ENCODE data around the gene BAD. TPM values are rescaled to one million over a fixed set of nuclear protein-coding genes. Genes with fewer than 3 reads are reported as not detected.

Gene BAD
- total RNA-seq, result 55.6 and 65.6 TPM in 2 replicates

DNA sequence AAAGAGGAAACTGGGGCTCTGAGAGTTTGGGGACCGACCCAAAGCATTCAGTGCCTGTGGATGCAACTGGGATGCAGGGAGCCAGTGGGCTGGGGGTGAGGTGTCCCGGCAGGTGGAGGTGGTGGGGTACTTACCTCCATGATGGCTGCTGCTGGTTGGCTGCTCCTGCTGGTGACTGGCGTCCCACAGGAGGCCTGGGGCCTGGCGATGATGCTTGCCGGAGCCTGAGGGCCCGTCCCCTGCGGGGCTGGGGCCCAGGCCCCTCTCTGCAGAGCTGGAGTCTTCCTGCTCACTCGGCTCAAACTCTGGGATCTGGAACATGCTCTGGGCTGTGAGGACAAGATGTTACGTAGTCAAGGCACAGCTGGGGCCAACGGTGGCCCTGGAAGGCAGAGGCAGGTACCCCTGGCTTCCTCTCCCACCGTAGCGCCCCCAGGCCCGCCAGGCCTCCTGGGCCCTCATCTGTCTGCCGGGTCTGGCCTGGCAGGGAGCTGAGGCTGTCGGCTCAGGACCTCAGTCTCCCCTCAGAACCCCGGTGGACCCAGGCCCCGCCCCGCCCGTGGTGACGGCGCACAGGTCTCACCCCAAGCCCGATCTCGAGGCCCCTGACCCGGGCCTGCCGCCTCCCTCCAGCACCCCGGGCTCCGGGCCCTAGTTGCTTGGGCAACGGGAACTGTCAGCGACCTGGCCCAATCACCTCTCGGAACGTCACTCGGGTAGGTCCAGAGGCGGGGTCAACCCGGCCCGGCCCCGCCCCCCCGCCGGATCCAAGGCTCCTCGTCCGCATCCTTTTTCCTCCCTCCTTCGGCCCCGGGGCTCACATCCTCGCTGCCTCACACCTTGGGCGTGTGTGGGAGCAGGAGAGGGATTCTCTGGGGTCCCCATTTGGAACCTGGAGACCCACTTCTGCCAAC, at the start of gene BAD:
BAD (minus strand) TSS at position 618 of the 914 bp plus-strand sequence; CDS start at position 321, 297 bp downstream.

DNA sequence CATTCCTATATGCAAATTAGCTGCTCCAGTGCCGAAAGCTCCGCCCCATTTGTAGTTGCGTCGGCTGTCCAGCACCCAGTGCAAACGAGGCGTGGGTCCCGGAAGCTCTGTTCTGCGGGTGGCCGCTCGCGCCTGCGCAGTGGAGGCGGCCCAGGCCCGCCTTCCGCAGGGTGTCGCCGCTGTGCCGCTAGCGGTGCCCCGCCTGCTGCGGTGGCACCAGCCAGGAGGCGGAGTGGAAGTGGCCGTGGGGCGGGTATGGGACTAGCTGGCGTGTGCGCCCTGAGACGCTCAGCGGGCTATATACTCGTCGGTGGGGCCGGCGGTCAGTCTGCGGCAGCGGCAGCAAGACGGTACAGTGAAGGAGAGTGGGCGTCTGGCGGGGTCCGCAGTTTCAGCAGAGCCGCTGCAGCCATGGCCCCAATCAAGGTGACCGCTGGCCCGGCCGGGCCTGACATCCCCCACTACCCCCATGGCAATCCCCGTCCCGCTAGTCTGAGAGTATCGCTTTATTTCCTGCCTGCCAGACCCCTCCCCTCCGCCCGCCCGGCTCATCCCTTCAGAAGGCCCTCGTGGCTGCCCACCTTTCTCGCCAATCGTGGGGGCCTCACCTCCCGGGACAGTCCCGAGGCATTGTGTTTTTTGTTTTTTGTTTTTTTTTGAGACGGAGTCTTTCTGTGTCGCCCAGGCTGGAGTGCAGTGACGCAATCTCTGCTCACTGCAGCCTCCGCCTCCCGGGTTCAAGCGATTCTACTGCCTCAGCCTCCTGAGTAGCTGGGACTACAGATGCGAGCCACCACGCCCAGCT, 33.7 kb upstream of the BAD start, which contains the start of gene PRDX5:
PRDX5 (plus strand) TSS at position 161 of the 805 bp plus-strand sequence; CDS start at position 256, 95 bp downstream.

GRCh38 chr11:64317325-64317960, 33.0 kb upstream of the BAD start, which contains the start of gene TRMT112:
Gene TRMT112 (minus strand): TSS chr11:64317559. CDS start chr11:64317526, 33 bp downstream.

DNA sequence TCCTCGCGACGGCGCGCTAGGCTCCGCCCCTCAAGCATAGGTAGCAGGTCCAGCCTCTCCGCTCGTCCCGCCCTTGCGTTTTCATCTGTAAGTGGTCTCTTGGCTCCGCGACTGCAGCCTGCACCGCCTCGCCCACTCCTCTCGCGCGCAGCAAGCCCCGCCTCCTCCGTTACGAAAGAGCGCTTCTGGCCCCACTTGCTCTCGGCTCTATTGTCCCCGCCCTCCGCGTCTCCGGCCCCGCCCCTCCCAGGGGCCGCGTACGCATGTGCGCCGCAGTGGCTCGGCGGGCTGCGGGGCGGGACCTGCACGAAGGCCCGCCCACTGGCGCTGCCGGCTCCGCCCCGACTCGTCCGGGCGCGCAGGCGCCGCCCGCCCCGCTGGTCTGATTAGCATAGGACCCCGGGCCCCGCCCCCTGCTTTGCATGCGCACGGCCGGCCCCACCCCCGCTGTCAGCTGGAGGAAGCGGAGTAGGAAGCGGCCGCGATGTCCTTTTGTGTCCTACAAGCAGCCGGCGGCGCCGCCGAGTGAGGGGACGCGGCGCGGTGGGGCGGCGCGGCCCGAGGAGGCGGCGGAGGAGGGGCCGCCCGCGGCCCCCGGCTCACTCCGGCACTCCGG, 20.7 kb upstream of the BAD start, which contains the start of gene ESRRA:
ESRRA (plus strand) TSS at position 450 of the 616 bp plus-strand sequence. CDS start 1,656 bp downstream, outside the sequence.

DNA sequence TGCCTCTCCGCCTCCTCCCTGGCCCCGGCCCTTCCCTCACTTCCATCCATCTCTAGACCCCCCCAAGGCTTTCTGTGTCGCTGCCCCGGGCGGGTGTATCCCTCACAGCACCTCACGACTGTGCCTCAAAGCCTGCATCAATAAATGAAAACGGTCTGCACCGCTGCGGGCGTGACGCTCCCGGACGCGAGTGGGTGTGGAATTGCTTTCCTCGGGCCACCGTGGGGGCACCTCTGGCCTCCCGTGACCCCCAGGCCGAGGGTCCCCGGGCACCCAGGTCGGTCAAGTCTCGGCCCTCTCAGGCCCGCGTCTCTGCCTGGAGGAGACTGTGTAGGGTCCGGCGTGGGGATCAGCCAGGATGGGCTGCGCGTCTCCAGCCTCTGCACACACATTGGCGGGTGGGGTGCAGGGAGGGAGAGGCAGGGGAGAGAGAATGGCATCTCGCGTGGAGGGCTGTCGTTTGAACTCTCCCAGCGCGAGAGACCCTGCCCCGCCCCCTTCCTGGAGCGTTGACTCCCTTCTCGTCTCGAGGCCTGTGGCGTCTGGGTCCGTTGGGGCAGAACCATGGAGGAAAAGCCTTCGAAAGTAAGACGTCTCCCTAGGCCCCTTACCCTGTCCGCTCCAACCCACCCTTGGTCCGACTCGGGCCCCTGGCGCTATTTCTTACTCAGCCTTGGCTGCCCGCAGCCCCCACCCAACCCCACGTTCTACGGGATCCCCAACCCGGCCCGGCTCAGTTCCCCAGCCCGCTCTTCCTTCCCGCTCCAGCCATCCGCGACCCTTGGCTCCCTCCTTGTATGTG, 15.6 kb upstream of the BAD start, which contains the start of gene CATSPERZ:
CATSPERZ (plus strand) TSS at position 512 of the 802 bp plus-strand sequence; CDS start at position 565, 53 bp downstream.

DNA sequence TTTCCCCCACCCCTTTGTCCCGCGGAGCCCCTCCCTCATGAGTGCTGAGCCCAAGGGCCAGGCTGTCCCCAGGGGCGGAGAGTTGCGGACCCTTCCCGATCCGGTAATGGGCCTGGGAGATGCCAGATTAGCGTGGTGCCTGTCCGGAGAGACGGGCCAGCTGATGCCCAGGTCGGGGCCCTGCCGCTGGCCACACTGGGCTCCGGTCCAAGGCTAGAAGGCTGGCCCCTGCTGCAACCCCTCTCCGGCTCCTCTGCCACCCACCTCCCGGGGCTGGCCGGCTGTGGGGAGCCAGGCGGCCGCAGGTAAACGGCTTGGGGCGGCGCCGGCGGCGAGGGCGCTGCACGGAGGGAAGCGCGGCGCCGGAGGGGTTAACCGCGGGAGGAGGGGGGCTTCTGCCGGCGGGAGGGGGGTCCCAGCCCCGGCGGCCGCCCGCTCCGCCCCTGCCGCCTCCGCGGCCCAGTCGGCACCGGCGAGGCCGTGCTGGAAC, 6.8 kb upstream of the BAD start, which contains the start of gene KCNK4:
KCNK4 (plus strand) TSS at position 41 of the 490 bp plus-strand sequence. CDS start 1,717 bp downstream, outside the sequence.

GRCh38 chr11:64284962-64285884, 758 bp upstream of the BAD start, which contains the start of gene GPR137:
Gene GPR137 (plus strand): TSS chr11:64285848. CDS start chr11:64286525, 677 bp downstream.

DNA sequence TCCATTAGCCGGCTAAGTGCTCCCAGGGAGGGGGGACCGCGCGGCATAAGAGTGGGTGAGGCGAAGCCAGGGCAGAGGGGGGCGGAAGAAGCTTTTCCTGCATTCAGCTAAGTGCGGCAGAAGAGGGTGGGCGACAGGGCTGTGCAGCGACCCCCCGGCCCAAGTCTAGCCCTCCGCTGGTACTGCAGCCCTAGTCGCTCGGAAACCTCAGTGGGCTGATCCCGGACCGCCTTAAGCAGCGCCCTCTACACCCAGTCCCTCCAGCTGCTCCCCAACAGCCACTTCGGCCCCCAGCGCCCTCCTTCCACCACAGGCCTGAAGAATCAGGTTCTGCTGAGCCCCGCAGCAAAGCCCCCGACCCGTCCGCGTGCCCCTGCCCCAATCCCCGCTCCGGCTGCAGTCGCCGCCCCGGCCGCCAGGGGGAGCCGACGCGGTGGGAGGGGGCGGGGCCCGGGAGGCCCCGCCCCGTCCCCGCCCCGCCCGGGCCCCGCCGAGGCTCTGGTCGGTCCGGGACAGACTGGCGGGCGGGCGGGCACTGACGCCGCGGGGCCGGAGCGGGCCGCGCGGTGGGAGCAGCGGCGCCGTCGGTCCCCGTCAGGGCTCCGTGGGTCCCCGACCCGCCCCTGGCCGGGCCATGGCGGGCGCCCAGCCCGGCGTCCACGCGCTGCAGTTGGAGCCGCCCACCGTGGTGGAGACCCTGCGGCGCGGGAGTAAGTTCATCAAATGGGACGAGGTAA, 33.3 kb downstream of the BAD start, which contains the start of gene PLCB3:
PLCB3 (plus strand) TSS at position 515 of the 737 bp plus-strand sequence; CDS start at position 635, 120 bp downstream.

DNA sequence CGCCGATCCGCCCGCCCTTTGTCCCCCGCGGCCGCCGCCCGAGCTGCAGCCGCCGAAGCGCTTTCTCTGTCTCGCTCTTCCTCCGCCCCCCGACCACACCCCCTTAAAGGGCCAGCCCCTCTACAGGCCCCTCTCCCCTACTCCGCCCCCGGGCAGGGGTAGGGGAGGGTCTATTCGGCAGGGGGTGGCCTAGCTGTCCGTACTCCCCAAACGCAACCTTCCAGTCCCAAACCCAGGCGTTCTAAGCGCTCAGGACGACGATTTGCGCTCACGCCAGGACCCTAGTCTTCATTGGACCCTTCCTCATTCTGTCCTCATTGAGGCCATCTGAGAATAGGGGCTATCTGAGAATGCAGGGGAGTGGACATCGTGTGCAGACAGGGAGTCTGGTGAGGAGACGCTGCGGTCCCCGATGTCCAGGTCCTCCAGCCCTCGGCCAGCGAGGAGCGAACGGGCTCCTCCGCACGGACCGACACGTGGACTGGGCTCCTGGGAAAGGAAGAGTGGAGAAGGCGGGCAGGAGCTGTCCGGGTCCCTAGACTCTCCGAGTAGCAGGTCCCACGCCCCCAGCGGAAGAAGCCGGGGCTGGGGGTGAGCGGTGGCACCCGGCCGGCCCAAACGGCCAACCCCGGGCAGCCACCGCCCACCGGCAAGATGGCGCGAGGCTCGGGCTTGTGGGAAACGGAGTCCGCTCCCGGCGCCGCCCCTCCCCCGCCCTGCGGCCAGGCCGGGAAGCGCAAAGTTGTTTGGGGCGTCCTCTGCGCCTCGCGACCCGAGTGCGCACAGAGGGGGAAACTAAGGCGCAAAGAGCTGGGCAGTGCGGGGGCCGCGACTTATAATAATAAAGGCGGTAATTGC, 37.4 kb downstream of the BAD start, which contains the start of gene PPP1R14B:
PPP1R14B (minus strand) TSS at position 73 of the 858 bp plus-strand sequence. CDS start 270 bp downstream, outside the sequence.

DNA sequence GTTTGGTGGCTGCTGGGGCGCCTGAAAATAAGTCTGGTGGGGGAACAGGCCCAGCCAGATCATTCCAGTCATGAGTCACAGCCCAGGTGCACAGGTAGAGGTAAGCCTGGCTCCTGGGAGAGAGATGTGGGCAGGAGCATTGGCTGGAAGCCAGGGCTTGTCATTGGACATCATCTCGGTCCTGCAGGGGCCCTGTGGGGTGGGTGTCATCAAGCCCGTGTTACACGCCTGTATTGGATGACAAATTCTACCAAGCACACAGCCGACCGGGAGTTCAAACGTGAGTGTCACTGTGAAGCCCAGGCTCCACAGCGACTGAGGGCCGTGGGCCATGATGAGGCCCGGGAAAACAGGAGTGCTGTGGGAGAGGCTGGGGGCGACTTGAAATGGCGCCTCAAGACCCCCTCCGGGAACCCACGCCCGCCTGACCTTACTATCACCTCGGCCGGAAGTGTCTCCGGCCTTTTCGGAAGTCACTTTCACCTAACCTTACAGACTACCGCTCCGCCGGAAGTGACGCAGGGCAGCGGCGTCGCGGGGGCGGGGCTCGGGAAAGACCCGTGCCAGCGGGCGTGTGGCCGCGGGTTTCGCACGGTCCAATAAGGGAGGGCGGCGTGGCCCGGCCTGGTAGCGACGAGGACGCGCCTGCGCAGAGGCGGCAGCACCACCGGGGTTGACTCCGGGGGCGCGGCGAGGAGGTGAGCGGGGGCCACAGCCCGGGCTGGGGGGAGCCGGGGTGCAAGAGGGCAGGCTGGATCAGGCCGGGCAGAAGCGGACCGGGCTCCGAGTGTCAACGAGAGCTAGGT, 43.8 kb downstream of the BAD start, which contains the start of gene FKBP2:
FKBP2 (plus strand) TSS at position 661 of the 806 bp plus-strand sequence. CDS start 1,293 bp downstream, outside the sequence.

DNA sequence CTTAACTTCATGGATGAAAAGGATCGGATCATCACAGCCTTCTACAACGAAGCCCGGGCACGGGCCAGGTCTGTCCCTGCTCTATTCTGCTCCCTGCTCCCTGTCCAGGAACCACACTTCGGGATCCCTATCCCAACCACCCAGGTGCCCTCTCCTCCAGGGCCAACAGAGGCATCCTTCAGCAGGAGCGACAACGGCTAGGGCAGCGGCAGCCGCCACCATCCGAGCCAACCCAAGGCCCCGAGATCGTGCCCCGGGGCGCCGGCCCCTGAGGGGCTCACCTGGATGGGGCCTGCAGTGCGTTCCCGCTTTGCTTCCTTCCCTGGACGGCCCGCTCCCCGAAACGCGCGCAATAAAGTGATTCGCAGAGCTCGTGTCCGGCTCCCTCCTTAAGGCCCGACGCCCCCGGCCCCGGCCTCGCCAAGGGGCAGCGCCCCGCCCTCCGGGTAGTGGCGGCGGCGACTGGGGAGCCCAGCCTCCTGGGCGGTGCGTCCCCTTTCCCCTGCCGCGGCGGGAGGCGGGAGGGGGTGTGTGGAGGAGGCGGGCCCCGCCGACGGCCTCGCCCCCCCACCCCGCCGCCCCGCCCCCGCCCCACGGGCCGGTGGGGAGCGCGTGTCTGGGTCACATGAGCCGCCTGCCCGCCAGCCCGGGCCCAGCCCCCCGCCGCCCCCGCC, 50.4 kb downstream of the BAD start, which contains the start of gene VEGFB:
VEGFB (plus strand) TSS at position 672 of the 674 bp plus-strand sequence. CDS start 250 bp downstream, outside the sequence.

DNA sequence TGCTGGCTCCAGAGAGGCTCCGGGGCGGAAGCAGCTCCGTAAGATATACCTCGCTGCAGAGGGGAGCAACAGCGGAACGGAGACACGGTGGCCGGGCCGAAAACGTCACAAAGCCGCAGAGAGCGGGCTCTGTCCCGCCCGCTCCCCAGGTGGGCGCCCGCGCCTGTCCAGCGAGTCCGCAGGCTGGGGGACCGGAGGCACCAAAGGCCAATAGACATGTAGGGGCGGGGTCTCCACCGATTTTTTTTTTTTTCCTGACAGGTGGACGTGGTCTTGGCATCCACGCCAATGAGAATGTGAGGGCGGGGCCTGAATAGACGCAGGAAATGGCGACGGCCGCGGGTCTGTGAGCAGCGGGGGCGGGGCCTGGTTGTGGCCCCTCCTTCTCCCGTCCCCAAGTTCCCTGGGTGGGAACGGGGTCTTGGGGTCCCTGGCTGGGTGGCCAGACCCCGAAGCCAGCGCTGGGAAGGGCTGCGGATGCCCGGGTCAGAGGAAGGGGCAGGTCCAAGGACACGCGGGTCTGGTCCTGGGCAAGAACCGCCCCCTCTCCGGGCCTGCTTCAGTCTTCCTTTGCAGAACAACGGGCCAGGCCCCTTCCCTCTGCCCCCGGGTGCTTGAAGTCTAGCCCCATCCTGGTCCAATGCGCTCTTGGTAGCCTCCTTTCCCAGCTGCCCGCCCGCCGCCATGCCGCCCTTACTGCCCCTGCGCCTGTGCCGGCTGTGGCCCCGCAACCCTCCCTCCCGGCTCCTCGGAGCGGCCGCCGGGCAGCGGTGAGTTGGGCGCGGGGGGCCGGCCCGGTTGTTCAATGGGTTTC, 54.1 kb downstream of the BAD start, which contains the start of gene DNAJC4:
DNAJC4 (plus strand) TSS at position 378 of the 814 bp plus-strand sequence; CDS start at position 685, 307 bp downstream.

DNA sequence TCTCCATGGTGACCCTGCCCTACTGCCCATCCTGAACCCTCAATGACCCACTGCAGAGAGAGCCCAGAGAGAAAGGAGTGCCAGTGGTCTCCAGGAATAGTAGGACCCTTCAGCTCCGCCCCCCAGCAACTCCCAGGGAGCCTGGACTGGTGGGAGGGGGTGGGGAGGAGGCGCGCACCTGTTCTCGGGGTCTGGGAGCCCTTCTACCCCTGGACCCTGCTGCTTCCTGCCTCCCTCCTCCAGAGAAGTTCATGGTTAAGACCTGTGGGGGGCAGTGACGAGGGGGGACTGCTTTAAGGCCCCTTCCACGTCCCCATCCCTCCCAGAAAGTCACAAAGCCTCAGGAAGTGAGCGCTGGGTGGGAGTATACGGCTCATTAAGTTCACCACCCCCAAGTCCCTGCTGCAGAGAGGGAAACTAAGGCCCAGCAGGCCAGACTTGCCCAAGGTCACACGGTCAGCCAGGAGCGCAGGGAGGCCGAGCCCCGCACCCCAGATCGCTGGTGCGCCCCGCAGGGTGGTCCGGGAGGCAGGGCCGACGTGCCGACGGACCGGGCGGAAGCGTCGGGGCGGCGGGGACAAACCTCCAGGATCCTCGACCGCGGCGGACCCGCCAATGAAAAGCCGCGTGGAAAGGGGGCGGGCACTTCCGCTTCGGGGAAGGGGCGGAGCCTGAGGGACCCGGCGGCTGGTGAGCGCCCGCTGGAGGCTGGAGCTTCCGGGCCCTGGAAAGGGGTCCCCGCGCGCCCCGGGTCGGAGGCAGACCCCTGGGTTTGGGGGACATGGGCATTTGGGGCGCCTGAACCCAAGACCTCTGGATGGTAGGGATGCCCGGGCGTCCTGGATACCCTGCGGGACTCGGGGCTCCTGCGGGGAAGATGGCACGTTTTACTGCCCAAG, 58.6 kb downstream of the BAD start, which contains the start of the genes NUDT22 and TRPT1:
NUDT22 (plus strand) TSS at position 667 of the 899 bp plus-strand sequence. CDS start 379 bp downstream, outside the sequence.
TRPT1 (minus strand) TSS at position 579 of the 899 bp plus-strand sequence; CDS start at position 253, 326 bp downstream.

Measured in uterine smooth muscle cell (primary cell).